Midbrain (tissue), 1 donor: ENCODE data around the gene FCAMR.
A peak's percentile ranks its signal among the peaks of the same experiment; 100 is the strongest.

Experiments used
- DNase-seq: peaks from one replicate; lab custom pipeline; 2025; lab: John Stamatoyannopoulos, UW

Gene FCAMR

GRCh38 chr1:207000651-207001291 lies 30.5 kb upstream of the FCAMR start:
- DNase-seq: no peak

- DNase-seq: no peak
Measured at GRCh38 chr1:206998816-206999215, 28.6 kb upstream of the FCAMR start.

GRCh38 chr1:206992790-206993189 lies 22.5 kb upstream of the FCAMR start:
- DNase-seq: no peak

GRCh38 chr1:206987873-206988272 lies 17.6 kb upstream of the FCAMR start:
- DNase-seq: no peak

- no peak for DNase-seq
Measured at GRCh38 chr1:206986885-206987284, 16.6 kb upstream of the FCAMR start.

- no peak for DNase-seq
Measured at GRCh38 chr1:206986402-206986801, 16.1 kb upstream of the FCAMR start.

GRCh38 chr1:206985162-206985749 lies 15.0 kb upstream of the FCAMR start:
- no peak for DNase-seq

- peak; percentile 71 for DNase-seq
Measured at GRCh38 chr1:206982216-206982615, 12.0 kb upstream of the FCAMR start.

- DNase-seq: peak; percentile 7
Measured at GRCh38 chr1:206979379-206980043, 9.3 kb upstream of the FCAMR start.

GRCh38 chr1:206978259-206978658 lies 8.0 kb upstream of the FCAMR start:
- DNase-seq: no peak

- no peak for DNase-seq
Measured at GRCh38 chr1:206975306-206975705, 5.0 kb upstream of the FCAMR start.

- DNase-seq: no peak
Measured at GRCh38 chr1:206974140-206974539, 3.9 kb upstream of the FCAMR start.

GRCh38 chr1:206972728-206973127 lies 2.5 kb upstream of the FCAMR start:
- no peak for DNase-seq

- no peak for DNase-seq
Measured at GRCh38 chr1:206971029-206971655, 882 bp upstream of the FCAMR start.

- no peak for DNase-seq
Measured at GRCh38 chr1:206969090-206969489, 1.2 kb downstream of the FCAMR start.

GRCh38 chr1:206967096-206967849 lies 3.0 kb downstream of the FCAMR start:
- peak; percentile 12 for DNase-seq

GRCh38 chr1:206965781-206966180 lies 4.5 kb downstream of the FCAMR start:
- no peak for DNase-seq

- DNase-seq: no peak
Measured at GRCh38 chr1:206963740-206964139, 6.5 kb downstream of the FCAMR start.

- no peak for DNase-seq
Measured at GRCh38 chr1:206963119-206963712, 7.0 kb downstream of the FCAMR start.

- no peak for DNase-seq
Measured at GRCh38 chr1:206962272-206962671, 8.0 kb downstream of the FCAMR start.

- no peak for DNase-seq
Measured at GRCh38 chr1:206961668-206962067, 8.6 kb downstream of the FCAMR start.
